Esophagus muscularis mucosa (tissue), 3 donors: ENCODE results near the gene PHYH.

Source experiments
- CTCF ChIP-seq, 3 experiments: fragments of 200-600 bp in 2 of 3; fragments of 450-650 bp in 1 of 3; sonication (generic) in 2 of 3; IDR thresholded peaks; one replicate each; pipeline ENCODE4 v1.5.1; 2017 to 2019; ENCODE audit warnings: antibody characterized with exemption in 3 of 3, mild to moderate bottlenecking in 2 of 3, moderate library complexity in 1 of 3
- POLR2AphosphoS5 ChIP-seq, 2 donors: sonication (generic); formaldehyde crosslinking; IDR thresholded peaks; one replicate each; pipeline ENCODE4 v1.6.1; 2017; ENCODE audit warnings: antibody characterized with exemption in 2 of 2

- no peak for TF ChIP-seq CTCF (IDR thresholded peaks at IDR 0.05)
- no peak for TF ChIP-seq POLR2AphosphoS5 (IDR thresholded peaks at IDR 0.05)
Observed at GRCh38 chr10:13263591-13263990, 36.3 kb downstream of the PHYH start.
